ENCODE data around the gene FAM107A. TPM values are rescaled to one million over a fixed set of nuclear protein-coding genes. Genes with fewer than 3 reads are reported as not detected.

Gene FAM107A
- total RNA-seq, 1 experiment from 2014 or later, result not detected

GRCh38 chr3:58597770-58598310 is 20.6 kb upstream of the FAM107A start:
- Histone ChIP-seq H3K36me3 (ENCODE audit: control insufficient read depth, insufficient read depth, low read length) (no peaks in the 10 kb centered on the region), H3K27me3 (replicated peaks; ENCODE audit: control insufficient read depth, insufficient read depth, low read length) (no peaks in the 10 kb centered on the region), H3K4me3 (ENCODE audit: low read depth, low read length) (no peak overlapping the region), H3K9me3 (no peaks in the 10 kb centered on the region), H3K4me1 (no peaks in the 10 kb centered on the region)
- Mint-ChIP-seq H3K9me3 (ENCODE audit: unreplicated experiment) (no peaks in the 10 kb centered on the region), H3K4me1 (ENCODE audit: low read depth, unreplicated experiment) (no peaks in the 10 kb centered on the region), H3K27me3 (ENCODE audit: insufficient read depth, unreplicated experiment) (peaks cover 9% of the 10 kb centered on the region), H3K36me3 (ENCODE audit: insufficient read depth, unreplicated experiment) (no peaks in the 10 kb centered on the region), H3K4me3 (ENCODE audit: unreplicated experiment) (no peak overlapping the region), H3K27ac (ENCODE audit: unreplicated experiment) (no peak overlapping the region)
- CTCF ChIA-PET, result no interaction called here
- intact Hi-C loops (cut with micrococcal nuclease; ENCODE audit: unreplicated experiment), result no loop called here
- no peak for DNase-seq
- BruUV-seq (replicated peaks), result no TSS peak
- TF ChIP-seq, protein P1, sequence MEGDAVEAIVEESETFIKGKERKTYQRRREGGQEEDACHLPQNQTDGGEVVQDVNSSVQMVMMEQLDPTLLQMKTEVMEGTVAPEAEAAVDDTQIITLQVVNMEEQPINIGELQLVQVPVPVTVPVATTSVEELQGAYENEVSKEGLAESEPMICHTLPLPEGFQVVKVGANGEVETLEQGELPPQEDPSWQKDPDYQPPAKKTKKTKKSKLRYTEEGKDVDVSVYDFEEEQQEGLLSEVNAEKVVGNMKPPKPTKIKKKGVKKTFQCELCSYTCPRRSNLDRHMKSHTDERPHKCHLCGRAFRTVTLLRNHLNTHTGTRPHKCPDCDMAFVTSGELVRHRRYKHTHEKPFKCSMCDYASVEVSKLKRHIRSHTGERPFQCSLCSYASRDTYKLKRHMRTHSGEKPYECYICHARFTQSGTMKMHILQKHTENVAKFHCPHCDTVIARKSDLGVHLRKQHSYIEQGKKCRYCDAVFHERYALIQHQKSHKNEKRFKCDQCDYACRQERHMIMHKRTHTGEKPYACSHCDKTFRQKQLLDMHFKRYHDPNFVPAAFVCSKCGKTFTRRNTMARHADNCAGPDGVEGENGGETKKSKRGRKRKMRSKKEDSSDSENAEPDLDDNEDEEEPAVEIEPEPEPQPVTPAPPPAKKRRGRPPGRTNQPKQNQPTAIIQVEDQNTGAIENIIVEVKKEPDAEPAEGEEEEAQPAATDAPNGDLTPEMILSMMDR (IDR thresholded peaks at IDR 0.05; ENCODE audit: insufficient read depth in 1 of 2, low read depth in 1 of 2, low read length in 1 of 2, severe bottlenecking in 1 of 2, unreplicated experiment in 1 of 2), result no peak
- POLR2A ChIA-PET, result no interaction called here

DNA sequence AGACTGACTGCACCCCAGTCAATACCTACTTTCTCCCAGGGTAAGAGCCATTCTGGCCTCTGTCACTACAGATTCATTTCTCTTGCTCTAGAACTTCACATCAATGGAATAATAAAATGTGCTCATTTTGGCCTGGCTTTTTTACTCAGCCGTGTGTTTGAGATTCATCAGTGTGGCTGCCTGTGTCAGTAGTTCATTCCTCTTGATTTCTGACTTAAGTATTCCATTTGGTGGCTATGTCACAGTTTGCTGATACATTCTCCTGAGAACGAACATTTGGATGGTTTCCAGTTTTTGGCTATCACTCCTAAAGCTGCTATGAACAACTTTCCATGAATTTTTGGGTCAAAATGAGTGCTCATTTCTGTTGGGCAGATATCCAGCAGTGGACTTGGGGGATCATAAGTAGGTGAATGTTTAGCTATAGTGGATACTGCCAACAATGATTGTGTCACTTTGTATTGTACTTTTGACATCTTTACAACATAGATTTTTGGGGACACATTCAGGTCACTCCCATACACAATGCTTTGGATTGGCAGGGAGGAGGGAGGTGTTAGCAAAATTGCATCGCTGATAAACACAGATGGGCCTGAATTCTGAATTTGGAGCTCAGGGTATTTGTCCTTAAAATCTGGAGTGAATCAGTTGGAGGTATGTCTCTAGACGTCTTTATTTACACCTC is 19.8 kb upstream of the FAM107A start:
- Histone ChIP-seq H3K4me1 (no peaks in the 10 kb centered on the region), H3K9me3 (no peaks in the 10 kb centered on the region), H3K27me3 (replicated peaks; ENCODE audit: control insufficient read depth, insufficient read depth, low read length) (no peaks in the 10 kb centered on the region), H3K4me3 (ENCODE audit: low read depth, low read length) (no peak overlapping the region), H3K36me3 (ENCODE audit: control insufficient read depth, insufficient read depth, low read length) (no peaks in the 10 kb centered on the region)
- TF ChIP-seq, protein P1 (IDR thresholded peaks at IDR 0.05; ENCODE audit: insufficient read depth in 1 of 2, low read depth in 1 of 2, low read length in 1 of 2, severe bottlenecking in 1 of 2, unreplicated experiment in 1 of 2), result no peak
- Mint-ChIP-seq H3K27me3 (ENCODE audit: insufficient read depth, unreplicated experiment) (peaks cover 4% of the 10 kb centered on the region), H3K9me3 (ENCODE audit: unreplicated experiment) (no peaks in the 10 kb centered on the region), H3K36me3 (ENCODE audit: insufficient read depth, unreplicated experiment) (no peaks in the 10 kb centered on the region), H3K4me1 (ENCODE audit: low read depth, unreplicated experiment) (no peaks in the 10 kb centered on the region), H3K27ac (ENCODE audit: unreplicated experiment) (no peak overlapping the region), H3K4me3 (ENCODE audit: unreplicated experiment) (no peak overlapping the region)
- POLR2A ChIA-PET, result no interaction called here
- no peak for DNase-seq
- intact Hi-C loops (cut with micrococcal nuclease; ENCODE audit: unreplicated experiment), result no loop called here
- BruUV-seq (replicated peaks), result no TSS peak
- CTCF ChIA-PET, result no interaction called here

DNA sequence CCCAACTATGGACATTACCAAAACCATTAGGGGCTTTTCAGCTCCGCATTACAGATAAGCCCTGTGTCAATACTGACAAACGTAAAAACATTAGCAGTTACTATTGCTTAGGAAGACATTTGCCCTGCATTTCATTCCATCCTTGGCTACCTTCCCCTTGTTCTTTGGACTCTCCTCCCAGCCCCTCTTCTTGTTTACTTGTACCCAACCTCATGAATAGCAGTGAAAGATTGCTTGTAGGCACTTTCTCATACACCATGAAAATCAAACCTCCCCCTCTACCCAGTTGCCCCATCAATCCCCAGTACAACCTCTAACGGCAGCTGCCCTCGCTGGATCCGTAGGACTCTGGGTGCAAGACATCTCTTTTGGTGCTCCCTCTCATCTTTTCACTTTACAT is 16.9 kb upstream of the FAM107A start:
- TF ChIP-seq, protein P1 (IDR thresholded peaks at IDR 0.05; ENCODE audit: insufficient read depth in 1 of 2, low read depth in 1 of 2, low read length in 1 of 2, severe bottlenecking in 1 of 2, unreplicated experiment in 1 of 2), result no peak
- H3K9me3 ChIP-seq, result no peaks in the 10 kb centered on the region
- no peak overlapping the region for H3K4me3 Mint-ChIP-seq (ENCODE audit: unreplicated experiment)
- no peaks in the 10 kb centered on the region for H3K4me1 ChIP-seq
- ChIA-PET CTCF (no interaction called here), POLR2A (no interaction called here)
- H3K27ac Mint-ChIP-seq (ENCODE audit: unreplicated experiment), result no peak overlapping the region
- H3K36me3 Mint-ChIP-seq (ENCODE audit: insufficient read depth, unreplicated experiment), result no peaks in the 10 kb centered on the region
- no TSS peak for BruUV-seq (replicated peaks)
- no peak overlapping the region for H3K4me3 ChIP-seq (ENCODE audit: low read depth, low read length)
- H3K27me3 Mint-ChIP-seq (ENCODE audit: insufficient read depth, unreplicated experiment), result no peaks in the 10 kb centered on the region
- DNase-seq, result no peak
- no peaks in the 10 kb centered on the region for H3K36me3 ChIP-seq (ENCODE audit: control insufficient read depth, insufficient read depth, low read length)
- no peaks in the 10 kb centered on the region for H3K27me3 ChIP-seq (replicated peaks; ENCODE audit: control insufficient read depth, insufficient read depth, low read length)
- intact Hi-C loops (cut with micrococcal nuclease; ENCODE audit: unreplicated experiment), result no loop called here
- H3K9me3 Mint-ChIP-seq (ENCODE audit: unreplicated experiment), result no peaks in the 10 kb centered on the region
- no peaks in the 10 kb centered on the region for H3K4me1 Mint-ChIP-seq (ENCODE audit: low read depth, unreplicated experiment)

Data from Caco-2 (cell line).